ENCODE measurements around the gene AKAP9.
"Not testable (repeated sequence)": the region's sequence is repeated elsewhere in the genome, so short reads cannot be mapped to it uniquely, and the experiment has no call there.

Gene AKAP9

DNA sequence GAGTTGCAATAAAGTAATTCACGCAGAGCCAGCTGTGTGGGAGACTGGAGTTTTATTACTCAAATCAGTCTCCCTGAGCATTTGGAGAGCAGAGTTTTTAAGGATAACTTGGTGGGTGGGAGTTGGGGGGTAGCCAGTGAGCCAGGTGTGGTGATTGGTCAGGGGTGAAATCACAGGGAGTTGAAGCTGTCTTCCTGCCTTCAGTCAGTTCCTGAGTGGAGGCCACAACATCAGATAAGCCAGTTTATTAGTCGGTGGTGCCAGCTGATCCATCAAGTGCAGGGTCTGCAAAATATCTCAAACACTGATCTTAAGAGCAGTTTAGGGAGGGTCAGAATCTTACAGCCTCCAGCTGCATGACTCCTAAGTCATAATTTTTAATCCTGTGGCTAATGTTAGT, 196.9 kb downstream of the AKAP9 start:
- no peak for DNase-seq

DNA sequence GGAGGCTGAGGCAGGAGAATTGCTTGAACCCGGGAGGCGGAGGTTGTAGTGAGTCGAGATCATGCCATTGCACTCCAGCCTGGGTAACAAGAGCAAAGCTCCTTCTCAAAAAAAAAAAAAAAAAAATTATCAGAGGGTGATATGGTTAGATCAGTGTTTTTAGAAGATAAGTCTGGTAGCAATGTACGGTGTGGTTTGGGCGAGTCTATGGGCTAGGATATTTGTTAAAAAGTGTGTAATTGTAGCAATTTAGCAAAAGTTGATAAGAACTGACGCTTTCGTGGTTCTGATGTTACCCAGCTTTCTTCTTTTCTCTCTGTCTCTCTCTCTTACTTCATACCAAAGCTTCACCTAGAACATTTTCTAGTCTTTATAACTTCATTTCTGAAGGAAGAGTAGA, 200.5 kb downstream of the AKAP9 start:
- DNase-seq, result no peak

DNA sequence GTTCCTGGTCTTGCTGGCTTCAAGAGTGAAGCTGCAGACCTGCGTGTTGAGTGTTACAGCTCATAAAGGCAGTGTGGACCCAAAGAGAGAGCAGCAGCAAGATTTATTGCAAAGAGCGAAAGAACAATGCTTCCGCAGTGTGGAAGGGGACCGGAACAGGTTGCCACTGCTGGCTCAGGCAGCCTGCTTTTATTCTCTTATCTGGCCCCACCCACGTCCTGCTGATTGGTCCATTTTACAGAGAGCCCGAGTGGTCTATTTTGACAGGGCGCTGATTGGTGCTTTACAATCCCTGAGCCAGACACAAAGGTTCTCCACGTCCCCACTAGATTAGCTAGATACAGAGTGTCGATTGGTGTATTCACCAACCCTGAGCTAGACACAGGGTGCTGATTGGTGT, 202.1 kb downstream of the AKAP9 start:
- DNase-seq, result not testable (repeated sequence)

DNA sequence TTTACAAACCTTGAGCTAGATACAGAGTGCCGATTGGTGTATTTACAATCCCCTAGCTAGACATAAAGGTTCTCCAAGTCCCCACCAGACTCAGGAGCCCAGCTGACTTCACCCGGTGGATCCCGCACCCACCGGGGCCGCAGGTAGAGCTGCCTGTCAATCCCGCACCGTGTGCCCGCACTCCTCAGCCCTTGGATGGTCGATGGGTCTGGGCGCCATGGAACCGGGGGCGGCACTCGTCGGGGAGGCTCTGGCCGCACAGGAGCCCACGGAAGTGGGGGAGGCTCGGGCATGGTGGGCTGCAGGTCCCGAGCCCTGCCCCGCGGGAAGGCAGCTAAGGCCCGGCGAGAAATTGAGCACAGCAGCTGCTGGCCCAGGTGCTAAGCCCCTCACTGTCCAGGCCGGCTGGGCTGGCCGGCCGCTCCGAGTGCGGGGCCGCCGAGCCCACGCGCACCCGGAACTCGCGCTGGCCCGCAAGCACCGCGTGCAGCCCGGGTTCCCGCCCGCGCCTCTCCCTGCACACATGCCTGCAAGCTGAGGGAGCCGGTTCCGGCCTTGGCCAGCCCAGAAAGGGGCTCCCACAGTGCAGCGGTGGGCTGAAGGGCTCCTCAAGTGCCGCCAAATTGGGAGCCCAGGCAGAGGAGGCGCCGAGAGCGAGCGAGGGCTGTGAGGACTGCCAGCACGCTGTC, 202.7 kb downstream of the AKAP9 start:
- DNase-seq, result not testable (repeated sequence)

DNA sequence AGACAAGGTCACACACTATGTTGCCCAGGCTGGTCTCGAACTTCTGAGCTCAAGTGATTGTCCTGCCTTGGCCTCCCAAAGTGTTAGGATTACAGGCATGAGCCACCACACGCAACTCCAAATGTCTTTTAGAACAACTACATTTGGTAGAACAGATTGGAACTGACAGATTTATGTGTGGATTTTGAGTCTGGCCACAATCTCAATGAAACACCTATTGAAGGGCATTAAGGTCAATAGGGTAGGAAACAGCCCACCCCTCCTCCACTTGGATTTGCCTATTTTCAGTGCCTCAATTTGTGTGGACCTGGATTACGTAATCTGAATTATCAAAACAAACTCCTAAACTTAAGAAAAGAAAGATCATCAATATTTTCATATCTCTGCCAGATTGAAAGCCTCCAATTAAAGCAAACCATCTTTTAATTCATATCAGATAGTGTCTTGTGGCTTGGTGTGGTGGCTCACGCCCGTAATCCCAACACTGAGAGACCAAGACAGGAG, 209.1 kb downstream of the AKAP9 start:
- DNase-seq, result no peak

DNA sequence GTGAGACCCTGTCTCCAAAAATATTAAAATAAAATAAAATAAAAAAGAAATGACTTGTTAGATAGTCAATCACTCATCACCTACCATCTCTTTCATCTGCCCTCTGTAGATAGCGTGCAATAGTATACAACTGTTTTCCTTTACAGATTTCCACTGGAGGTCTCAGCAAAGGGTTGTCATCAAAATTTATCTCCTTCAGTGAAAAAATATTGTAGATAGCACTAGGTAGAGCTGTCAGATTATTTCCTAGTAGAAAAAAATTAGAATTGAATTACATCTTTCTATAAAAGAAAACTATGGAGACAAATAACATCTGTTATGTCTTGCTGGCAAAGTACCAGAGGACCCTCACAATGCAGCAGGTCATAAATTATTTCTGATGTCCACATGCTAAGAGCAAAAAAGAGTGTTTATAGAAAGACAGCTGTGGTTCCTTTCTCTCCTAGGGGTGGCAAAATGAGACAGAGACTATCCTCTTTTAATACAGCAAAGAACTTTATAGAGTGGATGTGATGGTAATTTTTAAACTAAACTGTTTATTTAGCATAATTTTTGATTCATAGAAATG, 209.9 kb downstream of the AKAP9 start:
- no peak for DNase-seq

DNA sequence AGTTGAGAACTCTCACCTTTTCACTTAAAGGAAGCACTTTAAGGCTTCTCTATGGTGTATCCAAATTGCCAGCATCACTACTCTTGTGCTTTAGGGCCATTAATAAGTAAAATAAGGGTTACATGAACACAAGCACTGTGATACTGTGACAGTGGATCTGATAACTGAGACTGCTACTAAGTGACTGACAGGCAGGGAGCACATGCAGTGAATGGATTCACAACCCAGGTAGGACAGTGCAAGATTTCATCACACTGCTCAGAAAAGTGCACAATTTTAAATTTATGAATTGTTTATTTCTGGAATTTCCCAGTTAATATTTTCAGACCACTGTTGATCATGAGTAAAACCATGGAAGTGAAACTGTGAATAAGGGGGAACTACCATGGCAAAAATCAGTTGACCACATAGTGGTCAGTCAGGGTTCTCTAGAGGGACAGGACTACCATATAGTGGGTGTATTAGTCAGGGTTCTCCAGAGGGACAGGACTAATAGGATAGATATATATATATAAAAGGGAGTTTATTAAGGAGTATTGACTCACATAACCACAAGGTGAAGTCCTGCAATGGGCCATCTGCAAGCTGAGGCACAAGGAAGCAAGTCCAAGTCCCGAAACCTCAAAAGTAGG, 214.6 kb downstream of the AKAP9 start:
- DNase-seq, result no peak

DNA sequence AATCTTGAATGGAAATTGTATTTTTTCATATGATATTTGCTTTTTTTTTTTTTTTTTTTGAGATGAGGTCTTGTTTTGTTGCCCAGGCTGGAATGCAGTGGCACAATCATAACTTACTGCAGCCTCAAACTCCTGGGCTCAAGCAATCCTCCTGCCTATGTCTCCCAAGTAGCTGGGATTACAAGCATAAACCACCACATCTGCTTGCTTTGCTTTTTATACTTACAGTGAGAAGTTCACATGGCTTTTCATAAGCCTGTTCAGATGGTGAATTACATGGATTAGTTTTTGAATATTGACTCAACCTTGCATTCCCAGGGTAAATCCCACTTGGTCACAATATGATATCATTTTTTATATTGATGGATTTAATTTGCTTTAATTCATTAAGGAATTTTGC, 216.3 kb downstream of the AKAP9 start:
- no peak for DNase-seq

DNA sequence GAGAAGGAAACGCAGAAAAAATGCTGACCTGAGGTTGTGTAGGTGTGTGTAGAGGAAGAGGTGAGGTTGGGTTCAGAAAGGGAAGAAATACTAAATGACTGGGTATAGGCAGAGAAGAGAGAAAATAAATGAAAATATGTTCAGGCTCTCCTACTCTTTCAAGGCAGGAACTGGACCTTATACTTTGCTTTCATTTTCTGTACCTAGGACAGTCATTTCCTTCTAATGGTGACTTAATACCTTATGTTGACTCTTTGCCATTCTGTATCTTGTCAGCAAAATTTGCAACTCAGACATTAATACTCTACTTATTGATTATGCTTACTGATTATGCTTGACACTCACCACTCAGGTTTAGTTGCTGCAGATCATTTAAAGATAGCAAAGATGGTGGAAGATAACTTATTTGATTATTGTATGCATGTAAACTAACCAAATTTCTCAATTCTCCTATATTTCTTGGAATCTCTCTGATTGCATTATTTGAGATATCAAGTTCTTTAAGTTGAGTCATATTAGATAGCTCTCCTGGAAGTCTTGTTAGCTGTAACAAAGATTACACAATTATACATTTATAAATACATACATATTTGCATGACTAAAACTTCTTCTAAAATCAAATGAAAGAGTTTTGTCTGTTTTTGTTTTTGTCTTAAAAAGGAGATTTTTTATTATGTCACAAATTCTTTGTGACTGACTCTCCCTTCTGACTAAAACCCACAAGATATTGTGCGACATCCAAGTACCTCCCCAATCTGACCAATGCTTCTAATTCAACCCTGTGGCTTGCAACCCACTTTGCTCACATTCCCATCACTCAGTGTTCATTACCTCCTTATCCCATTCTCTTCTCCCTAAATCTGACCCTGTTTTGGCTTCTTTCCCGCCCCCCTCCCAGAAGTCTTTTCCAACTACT, 218.3 kb downstream of the AKAP9 start:
- DNase-seq, result no peak

Measured in CD4-positive, alpha-beta T cell treated with Interleukin-21 for 1 hour (primary cell).